ENCODE results near the gene GNL1.
"Not testable (repeated sequence)": the region's sequence is repeated elsewhere in the genome, so short reads cannot be mapped to it uniquely, and the experiment has no call there.

Gene GNL1

DNA sequence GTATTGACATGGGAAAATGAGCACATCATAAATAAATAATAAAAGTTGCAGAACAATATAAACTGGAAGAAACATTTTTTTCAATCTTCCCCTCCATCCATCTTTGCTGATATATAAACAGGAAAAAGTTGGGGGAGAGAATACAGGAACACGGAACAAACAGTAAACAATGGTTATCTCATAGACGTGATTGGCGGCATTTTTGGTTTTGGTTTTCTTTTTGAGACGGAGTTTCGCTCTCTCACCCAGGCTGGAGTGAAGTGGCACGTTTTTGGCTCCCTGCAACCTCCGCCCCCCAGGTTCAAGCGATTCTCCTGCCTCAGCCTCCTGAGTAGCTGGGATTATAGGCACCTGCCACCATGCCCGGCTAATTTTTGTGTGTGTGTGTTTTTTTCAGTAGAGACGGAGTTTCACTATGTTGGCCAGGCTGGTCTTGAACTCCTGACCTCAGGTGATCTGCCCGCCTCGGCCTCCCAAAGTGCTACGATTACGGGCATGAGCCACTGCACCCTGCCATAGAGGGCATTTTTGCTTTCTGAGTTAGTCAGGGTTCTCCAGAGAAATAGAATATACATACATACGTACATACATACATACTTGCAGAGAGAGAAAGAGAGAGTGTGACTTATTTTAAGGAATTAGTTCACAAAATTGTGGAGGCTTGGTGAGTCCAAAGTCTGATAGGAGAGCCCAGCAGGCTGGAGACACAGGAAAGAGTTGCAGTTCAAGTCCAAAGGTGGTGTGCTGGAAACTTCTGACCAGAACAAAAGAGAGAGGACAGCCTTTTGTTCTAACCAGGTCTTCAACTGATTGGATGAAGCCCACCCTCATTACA is 22.6 kb downstream of the GNL1 start:
- H3K4me3 ChIP-seq (ENCODE audit: low read depth, low read length) = no peak overlapping the region

DNA sequence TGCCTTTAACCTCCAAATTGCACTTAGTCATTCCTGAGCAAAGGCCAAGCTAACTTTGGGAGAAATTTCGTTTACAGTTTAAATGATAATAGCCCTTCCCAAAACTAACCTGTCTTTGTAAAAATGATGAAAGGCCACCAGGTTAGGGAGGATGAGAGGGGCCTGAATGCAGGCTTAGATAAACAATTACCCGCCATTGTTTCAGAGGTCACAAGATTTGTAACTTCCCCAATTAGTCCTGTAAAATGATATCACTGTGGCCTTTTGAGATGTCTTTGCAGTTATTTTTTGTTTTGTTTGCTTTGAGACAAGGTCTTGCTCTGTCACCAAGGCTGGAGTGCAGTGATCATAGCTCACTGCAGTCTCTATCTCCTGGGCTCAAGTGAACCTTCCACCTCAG is 26.3 kb downstream of the GNL1 start:
- H3K4me3 ChIP-seq (ENCODE audit: low read depth, low read length) = no peak overlapping the region

DNA sequence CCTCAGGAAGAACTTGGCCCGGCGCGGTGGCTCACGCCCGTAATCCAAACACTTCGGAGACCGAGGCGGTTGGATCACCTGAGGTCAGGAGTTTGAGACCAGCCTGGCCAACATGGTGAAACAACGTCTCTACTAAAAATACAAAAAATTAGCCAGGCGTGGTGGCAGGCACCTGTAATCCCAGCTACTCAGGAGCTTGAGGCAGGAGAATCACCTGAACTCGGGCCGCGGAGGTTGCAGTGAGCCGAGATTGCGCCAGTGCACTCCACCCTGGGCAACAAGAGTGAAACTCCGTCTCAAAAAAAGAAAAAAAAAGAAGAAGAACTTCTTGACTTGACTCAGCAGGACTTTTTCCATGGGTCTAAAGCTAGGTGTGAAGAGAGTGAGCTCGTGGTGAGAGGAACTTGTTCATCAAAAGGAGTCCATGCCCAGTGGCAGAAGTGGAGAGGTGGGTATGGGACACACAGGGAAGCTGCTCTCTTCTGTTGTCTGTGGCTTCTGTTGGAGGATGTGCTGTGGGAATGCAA is 26.9 kb downstream of the GNL1 start:
- not testable (repeated sequence) for H3K4me3 ChIP-seq (ENCODE audit: low read depth, low read length)

- not testable (repeated sequence) for H3K4me3 ChIP-seq (ENCODE audit: low read depth, low read length)
These were observed 29.8 kb downstream of the GNL1 start for GRCh38 chr6:30526444-30526843.

- not testable (repeated sequence) for H3K4me3 ChIP-seq (ENCODE audit: low read depth, low read length)
These were observed 34.3 kb downstream of the GNL1 start for GRCh38 chr6:30521952-30522351.

GRCh38 chr6:30521082-30521481 is 35.2 kb downstream of the GNL1 start:
- not testable (repeated sequence) for H3K4me3 ChIP-seq (ENCODE audit: low read depth, low read length)

- no peak overlapping the region for H3K4me3 ChIP-seq (ENCODE audit: low read depth, low read length)
These were observed 35.8 kb downstream of the GNL1 start for GRCh38 chr6:30520522-30520921.

DNA sequence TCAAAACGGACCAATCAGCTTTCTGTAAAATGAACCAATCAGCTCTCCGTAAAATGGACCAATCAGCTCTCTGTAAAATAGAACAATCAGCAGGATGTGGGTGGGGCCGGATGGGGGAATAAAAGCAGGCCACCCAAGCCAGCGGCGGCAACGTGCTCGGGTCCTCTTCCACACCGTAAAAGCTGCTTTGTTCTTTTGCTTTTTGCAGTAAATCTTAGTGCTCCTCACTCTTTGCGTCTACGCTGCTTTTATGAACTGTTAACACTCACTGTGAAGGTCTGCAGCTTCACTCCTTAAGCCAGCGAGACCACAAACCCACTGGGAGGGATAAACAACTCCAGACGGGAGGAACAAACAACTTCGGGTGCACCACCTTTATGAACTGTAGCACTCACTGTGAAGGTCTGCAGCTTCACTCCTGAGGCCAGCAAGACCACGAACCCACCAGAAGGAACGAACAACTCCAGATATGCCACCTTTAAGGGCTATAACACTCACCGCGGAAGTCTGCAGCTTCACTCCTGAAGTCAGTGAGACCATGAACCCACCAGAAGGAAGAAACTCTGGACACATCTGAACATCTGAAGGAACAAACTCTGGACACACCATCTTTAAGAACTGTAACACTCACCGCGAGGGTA is 37.7 kb downstream of the GNL1 start:
- not testable (repeated sequence) for H3K4me3 ChIP-seq (ENCODE audit: low read depth, low read length)

DNA sequence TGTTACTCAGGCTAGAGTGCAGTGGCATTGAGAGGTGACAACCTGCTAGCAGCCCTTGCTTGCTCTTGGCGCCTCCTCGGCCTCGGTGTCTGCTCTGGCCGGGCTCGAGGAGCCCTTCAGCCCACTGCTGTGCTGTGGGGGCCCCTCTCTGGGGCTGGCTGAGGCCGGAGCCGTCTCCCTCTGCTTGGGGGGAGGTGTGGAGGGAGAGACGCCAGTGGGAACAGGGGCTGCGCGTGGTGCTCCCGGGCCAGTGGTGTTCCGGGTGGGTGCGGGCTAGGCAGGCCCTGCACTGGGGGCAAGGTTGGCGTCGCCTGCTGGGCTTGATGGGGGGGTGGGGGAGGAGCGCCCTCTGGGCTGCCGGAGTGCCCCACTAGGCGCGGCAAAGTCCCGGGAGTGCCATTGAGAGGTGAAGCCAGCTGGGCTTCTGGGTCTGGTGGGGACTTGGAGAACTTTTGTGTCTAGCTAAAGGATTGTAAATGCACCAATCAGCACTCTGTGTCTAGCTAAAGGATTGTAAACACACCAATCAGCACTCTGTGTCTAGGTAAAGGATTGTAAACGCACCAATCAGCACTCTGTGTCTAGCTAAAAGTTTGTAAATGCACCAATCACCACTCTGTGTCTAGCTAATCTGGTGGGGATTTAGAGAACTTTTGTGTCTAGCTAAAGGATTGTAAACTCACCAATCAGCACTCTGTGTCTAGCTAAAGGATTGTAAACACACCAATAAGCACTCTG is 38.4 kb downstream of the GNL1 start:
- not testable (repeated sequence) for H3K4me3 ChIP-seq (ENCODE audit: low read depth, low read length)

DNA sequence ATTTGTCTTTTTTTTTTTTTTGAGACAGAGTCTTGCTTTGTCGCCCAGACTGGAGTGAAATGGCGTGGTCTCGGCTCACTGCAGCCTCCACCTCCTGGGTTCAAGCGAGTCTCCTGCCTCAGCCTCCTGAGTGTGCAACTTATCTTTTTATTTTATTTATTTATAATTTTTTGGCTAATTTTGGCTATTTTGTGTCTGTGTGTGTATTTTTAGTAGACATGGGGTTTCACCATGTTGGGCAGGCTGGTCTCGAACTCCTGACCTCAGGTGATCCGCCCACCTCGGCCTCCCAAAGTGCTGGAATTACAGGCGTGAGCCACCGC is 39.6 kb downstream of the GNL1 start:
- peak overlapping the region; percentile 34 for H3K4me3 ChIP-seq (ENCODE audit: low read depth, low read length)

DNA sequence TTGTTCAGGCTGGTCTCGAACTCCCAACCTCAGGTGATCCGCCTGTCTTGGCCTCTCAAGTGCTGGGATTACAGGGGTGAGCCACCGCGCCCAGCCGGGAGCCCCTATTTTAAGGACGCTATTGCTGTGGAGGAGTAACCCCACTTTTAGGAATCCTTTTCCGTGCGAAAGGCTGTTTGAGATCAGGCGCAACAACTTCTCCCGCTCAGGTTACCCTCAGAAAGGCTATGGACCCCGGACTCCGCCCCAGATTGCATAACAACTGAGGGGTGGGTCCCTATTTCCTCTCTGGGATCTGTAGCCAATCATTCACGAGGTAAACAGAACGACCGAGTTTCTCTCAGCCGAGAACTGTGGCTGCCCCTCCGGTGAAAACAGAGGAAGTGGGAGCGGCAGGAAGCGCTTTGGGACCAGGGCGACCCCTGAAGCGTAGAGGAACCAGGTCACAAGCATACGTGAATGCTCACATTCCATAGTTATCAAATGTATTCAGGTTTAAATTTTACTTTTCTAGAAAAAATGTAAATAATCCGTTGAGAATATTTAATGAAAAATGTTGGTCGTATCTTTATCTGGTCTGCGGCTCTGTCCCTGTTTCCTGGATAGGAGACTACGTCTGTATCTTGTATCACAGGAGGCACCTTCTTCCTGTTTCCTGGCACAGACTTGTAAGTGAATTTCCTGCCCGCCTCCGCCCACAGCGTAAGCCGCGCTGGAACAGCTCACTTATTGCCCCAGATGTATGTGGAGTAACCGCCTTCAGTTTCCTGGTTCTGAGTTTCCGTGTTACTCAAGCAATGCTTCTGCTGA is 40.1 kb downstream of the GNL1 start:
- H3K4me3 ChIP-seq (ENCODE audit: low read depth, low read length) = peak overlapping the region; percentile 34

DNA sequence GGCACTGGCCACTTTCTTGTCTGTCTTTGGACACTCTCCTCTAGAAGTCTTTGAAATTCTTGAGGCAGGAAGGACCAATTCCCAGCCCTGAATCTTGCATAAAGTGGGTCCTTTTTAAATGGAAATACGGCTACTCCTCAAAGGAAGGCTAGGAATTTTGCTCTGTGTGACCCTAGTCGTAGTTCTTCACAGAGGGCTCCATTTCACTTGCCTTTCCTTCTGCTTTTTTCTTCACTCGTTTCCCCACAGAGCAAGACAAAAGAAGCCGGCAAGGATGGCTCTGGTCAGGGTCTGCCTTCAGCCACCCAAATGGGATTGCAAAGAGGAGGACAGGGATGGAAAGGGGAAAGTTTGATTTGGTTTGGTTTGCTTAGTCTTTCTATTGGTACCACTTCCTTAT is 41.2 kb downstream of the GNL1 start:
- H3K4me3 ChIP-seq (ENCODE audit: low read depth, low read length) = peak overlapping the region; percentile 18

GRCh38 chr6:30513451-30513850 is 42.8 kb downstream of the GNL1 start:
- no peak overlapping the region for H3K4me3 ChIP-seq (ENCODE audit: low read depth, low read length)

DNA sequence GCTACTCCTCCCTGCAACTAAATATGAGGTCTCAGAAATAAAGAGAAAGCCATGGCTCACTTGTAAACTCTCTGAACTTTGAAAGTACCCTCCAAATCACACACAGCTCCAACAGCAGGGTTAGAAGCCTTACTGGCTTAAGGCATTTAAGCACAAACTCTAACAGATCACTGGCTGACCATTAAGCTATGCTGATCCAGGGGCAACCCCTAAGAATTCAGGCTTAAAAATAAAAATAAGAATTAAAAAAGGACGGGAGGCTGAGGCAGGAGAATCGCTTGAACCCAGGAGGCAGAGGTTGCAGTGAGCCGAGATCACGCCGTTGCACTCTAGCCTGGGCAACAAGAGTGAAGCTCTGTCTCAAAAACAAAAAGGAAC is 45.1 kb downstream of the GNL1 start:
- H3K4me3 ChIP-seq (ENCODE audit: low read depth, low read length) = no peak overlapping the region

GRCh38 chr6:30510419-30511168 is 45.7 kb downstream of the GNL1 start:
- no peak overlapping the region for H3K4me3 ChIP-seq (ENCODE audit: low read depth, low read length)

GRCh38 chr6:30508890-30509736 is 47.2 kb downstream of the GNL1 start:
- no peak overlapping the region for H3K4me3 ChIP-seq (ENCODE audit: low read depth, low read length)

DNA sequence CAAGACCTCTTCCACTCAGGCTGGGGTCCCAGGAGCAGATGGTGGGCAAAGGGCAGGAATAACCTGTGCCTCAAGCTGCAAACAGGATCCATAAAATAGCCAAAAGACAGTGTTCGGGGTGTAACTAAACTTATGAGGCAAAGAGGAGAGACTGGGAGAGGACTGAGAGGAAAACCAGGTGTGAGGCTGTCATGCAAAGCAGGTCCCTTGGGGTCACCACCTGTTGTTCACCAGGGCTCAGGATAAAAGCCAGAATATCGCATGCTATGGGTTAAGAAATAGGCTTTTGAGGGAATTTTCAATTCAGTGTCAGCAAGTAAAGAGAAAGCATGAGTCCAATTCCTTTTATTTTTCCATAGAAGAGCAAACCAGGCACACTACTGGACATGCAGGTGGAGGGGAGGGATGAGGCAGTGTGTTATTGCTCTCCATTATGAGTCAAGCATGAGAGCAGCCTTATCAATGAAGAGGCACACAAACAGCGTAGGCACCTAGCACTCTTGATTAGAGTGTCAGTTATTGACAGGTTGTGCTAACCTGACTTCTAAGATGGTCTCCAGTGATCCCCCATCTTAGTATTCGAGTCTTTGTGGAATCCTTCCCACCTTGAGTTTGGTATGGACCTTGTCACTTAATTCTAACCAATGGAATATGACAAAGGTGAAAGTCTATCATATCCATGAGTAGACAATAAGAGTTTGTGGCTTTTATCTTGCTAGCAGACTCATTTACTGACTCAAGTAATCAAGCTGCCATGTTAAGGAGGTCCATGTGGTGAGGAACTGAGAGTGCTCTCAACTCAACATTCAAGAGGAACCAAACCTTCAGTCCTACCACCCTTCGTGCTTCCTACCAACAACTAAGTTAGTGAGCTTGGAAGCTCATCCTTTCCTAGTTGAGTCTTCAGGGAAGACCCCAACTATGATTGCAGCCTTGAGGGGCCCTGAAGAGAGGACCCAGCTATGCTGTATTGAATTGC is 48.2 kb downstream of the GNL1 start:
- no peak overlapping the region for H3K4me3 ChIP-seq (ENCODE audit: low read depth, low read length)

Data from iPS-11a (cell line).